ENCODE measurements around the gene TSPAN13.
"Not testable (repeated sequence)": the region's sequence is repeated elsewhere in the genome, so short reads cannot be mapped to it uniquely, and the experiment has no call there.

DNA sequence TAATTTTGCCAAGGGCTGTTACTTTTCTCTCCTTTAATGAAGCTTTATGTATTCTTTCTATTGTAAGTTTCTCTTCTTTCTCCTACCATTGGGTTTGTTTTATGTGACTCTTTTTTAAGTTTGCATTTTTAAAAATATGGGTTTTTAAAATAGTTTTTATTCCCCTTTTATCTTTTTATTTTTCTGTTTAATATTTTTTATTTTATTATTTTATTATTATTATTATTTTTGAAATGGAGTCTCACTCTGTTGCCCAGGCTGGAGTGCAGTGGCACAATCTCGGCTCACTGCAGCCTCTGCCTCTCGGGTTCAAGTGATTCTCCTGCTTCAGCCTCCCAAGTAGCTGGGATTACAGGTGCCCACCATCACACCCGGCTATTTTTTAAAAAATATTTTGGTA lies 16.4 kb downstream of the TSPAN13 start:
- TF ChIP-seq, protein P1, sequence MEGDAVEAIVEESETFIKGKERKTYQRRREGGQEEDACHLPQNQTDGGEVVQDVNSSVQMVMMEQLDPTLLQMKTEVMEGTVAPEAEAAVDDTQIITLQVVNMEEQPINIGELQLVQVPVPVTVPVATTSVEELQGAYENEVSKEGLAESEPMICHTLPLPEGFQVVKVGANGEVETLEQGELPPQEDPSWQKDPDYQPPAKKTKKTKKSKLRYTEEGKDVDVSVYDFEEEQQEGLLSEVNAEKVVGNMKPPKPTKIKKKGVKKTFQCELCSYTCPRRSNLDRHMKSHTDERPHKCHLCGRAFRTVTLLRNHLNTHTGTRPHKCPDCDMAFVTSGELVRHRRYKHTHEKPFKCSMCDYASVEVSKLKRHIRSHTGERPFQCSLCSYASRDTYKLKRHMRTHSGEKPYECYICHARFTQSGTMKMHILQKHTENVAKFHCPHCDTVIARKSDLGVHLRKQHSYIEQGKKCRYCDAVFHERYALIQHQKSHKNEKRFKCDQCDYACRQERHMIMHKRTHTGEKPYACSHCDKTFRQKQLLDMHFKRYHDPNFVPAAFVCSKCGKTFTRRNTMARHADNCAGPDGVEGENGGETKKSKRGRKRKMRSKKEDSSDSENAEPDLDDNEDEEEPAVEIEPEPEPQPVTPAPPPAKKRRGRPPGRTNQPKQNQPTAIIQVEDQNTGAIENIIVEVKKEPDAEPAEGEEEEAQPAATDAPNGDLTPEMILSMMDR (IDR thresholded peaks at IDR 0.05): not testable (repeated sequence)
- not testable (repeated sequence) for TF ChIP-seq POLR2A (IDR thresholded peaks at IDR 0.05)
